Measurements from ENCODE around the gene KCNK5.

The KCNK5 gene

DNA sequence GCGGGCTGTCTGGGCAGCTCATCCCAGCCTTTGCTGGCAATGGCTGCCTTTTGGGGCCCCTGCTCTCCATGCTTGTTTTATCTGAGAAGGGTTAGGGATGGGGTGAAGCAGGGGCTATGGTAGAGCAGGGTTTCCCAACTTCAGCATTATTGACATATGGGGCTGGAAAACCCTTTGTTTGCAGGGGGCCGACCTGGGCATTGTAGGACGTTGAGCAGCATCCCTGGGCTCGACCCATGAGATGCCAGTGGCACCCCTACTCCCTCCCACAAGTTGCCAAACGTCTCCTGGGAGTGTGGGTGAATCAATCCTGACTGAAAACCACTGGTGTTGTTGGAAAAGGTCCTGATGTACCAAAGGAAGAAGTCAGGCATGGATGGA is 56.9 kb downstream of the KCNK5 start:
- H3K36me3 ChIP-seq (ENCODE audit: insufficient read depth, low read length): no peaks in the 10 kb centered on the region
- no peaks in the 10 kb centered on the region for H3K9me3 ChIP-seq (ENCODE audit: low read depth, low read length)
- DNase-seq (ENCODE audit: low read depth, low spot score): no peak
- H3K27ac ChIP-seq: no peak overlapping the region
- H3K9ac ChIP-seq (ENCODE audit: insufficient read length): no peak overlapping the region
- no peak for TF ChIP-seq EZH2 (IDR thresholded peaks at IDR 0.05)
- TF ChIP-seq POLR2AphosphoS5 (IDR thresholded peaks at IDR 0.05; ENCODE audit: borderline replicate concordance, low read depth, low read length): no peak
- no peak for TF ChIP-seq FOXP2 (optimal IDR thresholded peaks at IDR 0.05; ENCODE audit: control extremely low read depth, extremely low read length, insufficient read depth)
- H3K4me3 ChIP-seq: no peak overlapping the region

DNA sequence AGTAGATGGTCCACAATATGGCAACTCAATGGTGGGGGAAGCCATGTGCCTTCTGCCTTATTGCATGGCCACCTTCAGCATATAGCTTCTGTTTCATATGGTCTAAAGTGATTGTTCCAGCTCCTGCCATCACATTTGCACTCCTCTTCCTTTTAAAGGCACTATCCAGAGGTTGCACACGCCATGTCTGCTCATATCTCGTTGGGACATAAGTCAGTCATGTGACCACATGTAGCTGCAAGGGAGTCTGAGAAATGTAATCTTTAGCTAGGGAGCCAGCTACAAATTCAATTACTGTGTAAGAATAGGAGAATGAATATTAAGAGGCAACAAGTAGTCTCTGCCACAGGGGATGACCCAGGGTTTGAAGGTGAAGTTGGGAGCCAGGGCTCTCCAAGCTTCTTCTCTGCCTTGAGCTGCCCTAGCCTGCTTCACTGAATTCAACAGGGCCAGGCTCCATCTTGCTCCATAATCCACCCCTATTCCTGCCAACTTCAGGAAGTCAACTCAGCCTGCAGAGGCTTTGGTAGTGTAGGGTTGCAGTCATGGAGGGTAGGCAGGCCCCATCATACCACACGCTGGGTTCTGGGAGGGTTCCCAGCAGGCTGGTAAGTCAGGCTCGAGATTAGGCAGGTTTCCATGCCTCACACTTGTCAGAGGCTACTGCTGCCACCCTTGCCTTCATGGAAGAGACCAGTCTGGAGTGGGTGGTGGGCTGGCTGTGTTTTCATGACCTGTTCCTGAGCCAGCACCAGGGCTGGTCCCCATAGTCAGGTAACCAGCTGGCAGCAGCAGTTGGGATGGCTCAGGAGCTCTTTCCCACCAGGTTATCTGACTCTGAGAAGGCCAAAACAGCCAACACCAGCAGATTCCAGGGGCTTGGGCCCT is 57.5 kb downstream of the KCNK5 start:
- Histone ChIP-seq H3K36me3 (ENCODE audit: insufficient read depth, low read length) (no peaks in the 10 kb centered on the region), H3K27ac (no peak overlapping the region), H3K9me3 (ENCODE audit: low read depth, low read length) (no peaks in the 10 kb centered on the region), H3K9ac (ENCODE audit: insufficient read length) (no peak overlapping the region), H3K4me3 (no peak overlapping the region)
- no peak for DNase-seq (ENCODE audit: low read depth, low spot score)
- TF ChIP-seq EZH2 (IDR thresholded peaks at IDR 0.05) (no peak), FOXP2 (optimal IDR thresholded peaks at IDR 0.05; ENCODE audit: control extremely low read depth, extremely low read length, insufficient read depth) (no peak), POLR2AphosphoS5 (IDR thresholded peaks at IDR 0.05; ENCODE audit: borderline replicate concordance, low read depth, low read length) (no peak)

- Histone ChIP-seq H3K27ac (no peak overlapping the region), H3K4me3 (no peak overlapping the region), H3K9ac (ENCODE audit: insufficient read length) (no peak overlapping the region), H3K9me3 (ENCODE audit: low read depth, low read length) (no peaks in the 10 kb centered on the region), H3K36me3 (ENCODE audit: insufficient read depth, low read length) (no peaks in the 10 kb centered on the region)
- TF ChIP-seq EZH2 (IDR thresholded peaks at IDR 0.05): no peak
- TF ChIP-seq FOXP2 (optimal IDR thresholded peaks at IDR 0.05; ENCODE audit: control extremely low read depth, extremely low read length, insufficient read depth): no peak
- no peak for TF ChIP-seq POLR2AphosphoS5 (IDR thresholded peaks at IDR 0.05; ENCODE audit: borderline replicate concordance, low read depth, low read length)
- DNase-seq (ENCODE audit: low read depth, low spot score): no peak
Observed at GRCh38 chr6:39170860-39171259, 58.4 kb downstream of the KCNK5 start.

- no peak for TF ChIP-seq EZH2 (IDR thresholded peaks at IDR 0.05)
- TF ChIP-seq FOXP2 (optimal IDR thresholded peaks at IDR 0.05; ENCODE audit: control extremely low read depth, extremely low read length, insufficient read depth): no peak
- TF ChIP-seq POLR2AphosphoS5 (IDR thresholded peaks at IDR 0.05; ENCODE audit: borderline replicate concordance, low read depth, low read length): no peak
- no peak overlapping the region for H3K27ac ChIP-seq
Observed at GRCh38 chr6:39170389-39170788, 58.9 kb downstream of the KCNK5 start.

DNA sequence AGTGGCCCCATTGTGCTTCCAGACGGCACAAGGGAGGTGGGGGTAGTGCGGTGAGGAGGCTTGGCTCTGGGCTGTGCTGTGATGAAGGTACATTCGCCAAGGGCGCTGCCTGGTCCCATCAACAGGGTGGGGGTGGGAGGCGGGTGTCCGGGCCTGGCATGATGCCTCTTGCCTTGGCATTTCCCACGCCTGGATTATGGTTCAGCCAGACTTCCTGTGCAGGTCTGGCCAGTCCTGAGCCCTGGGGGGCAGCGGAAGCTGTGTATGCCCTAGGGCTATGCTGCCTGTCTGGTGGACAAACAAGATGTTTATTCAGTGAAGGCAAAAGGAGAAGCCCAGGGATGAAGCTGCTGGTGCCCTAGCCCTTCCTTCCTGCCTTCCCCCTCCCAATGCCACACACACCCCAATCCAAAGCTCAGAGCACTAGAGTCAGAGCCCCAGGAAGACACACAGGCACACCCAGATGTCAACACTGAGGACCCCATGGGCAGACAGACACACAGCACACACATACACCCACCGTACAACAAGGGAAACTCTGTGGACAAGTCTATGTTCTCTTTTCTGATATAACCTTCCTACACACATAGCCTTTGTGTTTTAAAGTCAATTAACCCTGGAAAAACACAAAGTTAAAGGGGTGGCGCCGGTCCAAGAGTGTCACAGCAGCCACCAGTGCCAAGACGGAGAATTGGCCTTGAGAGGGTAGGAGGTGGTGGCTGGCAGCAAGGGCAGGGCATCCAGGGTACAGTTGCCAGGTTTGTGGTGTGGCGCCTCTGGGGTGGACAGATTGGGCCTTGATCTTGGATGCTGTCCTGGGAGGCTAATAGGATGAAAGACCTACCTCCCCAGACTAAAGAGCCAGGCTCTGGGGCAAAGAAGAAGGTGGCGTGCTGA is 59.6 kb downstream of the KCNK5 start:
- DNase-seq (ENCODE audit: low read depth, low spot score): no peak
- Histone ChIP-seq H3K4me3 (no peak overlapping the region), H3K36me3 (ENCODE audit: insufficient read depth, low read length) (no peaks in the 10 kb centered on the region)

More at GRCh38 chr6:39170389-39170788, 58.9 kb downstream of the KCNK5 start:
- no peak overlapping the region for H3K9ac ChIP-seq (ENCODE audit: insufficient read length)
- no peaks in the 10 kb centered on the region for H3K9me3 ChIP-seq (ENCODE audit: low read depth, low read length)
- no peak for DNase-seq (ENCODE audit: low read depth, low spot score)
- H3K4me3 ChIP-seq: no peak overlapping the region
- no peaks in the 10 kb centered on the region for H3K36me3 ChIP-seq (ENCODE audit: insufficient read depth, low read length)

GRCh38 chr6:39167866-39168625 is 61.2 kb downstream of the KCNK5 start:
- Histone ChIP-seq H3K9ac (ENCODE audit: insufficient read length) (no peak overlapping the region), H3K9me3 (ENCODE audit: low read depth, low read length) (no peaks in the 10 kb centered on the region), H3K4me3 (no peak overlapping the region), H3K36me3 (ENCODE audit: insufficient read depth, low read length) (no peaks in the 10 kb centered on the region), H3K27ac (no peak overlapping the region)
- no peak for DNase-seq (ENCODE audit: low read depth, low spot score)
- TF ChIP-seq POLR2AphosphoS5 (IDR thresholded peaks at IDR 0.05; ENCODE audit: borderline replicate concordance, low read depth, low read length) (no peak), FOXP2 (optimal IDR thresholded peaks at IDR 0.05; ENCODE audit: control extremely low read depth, extremely low read length, insufficient read depth) (no peak), EZH2 (IDR thresholded peaks at IDR 0.05) (no peak)

More for the DNA sequence above, 59.6 kb downstream of the KCNK5 start:
- no peak for TF ChIP-seq FOXP2 (optimal IDR thresholded peaks at IDR 0.05; ENCODE audit: control extremely low read depth, extremely low read length, insufficient read depth)
- no peak for TF ChIP-seq POLR2AphosphoS5 (IDR thresholded peaks at IDR 0.05; ENCODE audit: borderline replicate concordance, low read depth, low read length)
- no peak for TF ChIP-seq EZH2 (IDR thresholded peaks at IDR 0.05)
- Histone ChIP-seq H3K9me3 (ENCODE audit: low read depth, low read length) (no peaks in the 10 kb centered on the region), H3K9ac (ENCODE audit: insufficient read length) (no peak overlapping the region), H3K27ac (no peak overlapping the region)

DNA sequence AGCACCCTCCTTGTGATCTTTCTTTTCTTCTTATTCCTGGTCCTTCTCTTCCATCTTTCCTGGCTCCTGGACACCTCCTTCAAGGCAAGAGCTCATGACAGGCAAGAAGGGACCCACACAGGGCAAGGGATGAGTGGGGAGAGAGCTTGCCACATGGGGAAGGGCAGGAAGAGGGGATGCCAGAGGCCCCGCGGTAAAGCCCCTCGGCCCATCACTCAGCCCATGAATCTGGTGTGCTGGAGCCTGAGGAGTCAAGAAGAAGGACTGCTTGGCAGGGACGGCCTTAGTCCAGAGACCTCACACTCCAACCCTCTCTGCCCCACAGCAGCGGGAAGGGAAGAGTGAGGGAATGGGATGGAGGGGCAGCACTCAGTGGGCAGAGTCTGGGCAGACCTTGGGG is 62.0 kb downstream of the KCNK5 start:
- TF ChIP-seq FOXP2 (optimal IDR thresholded peaks at IDR 0.05; ENCODE audit: control extremely low read depth, extremely low read length, insufficient read depth) (no peak), POLR2AphosphoS5 (IDR thresholded peaks at IDR 0.05; ENCODE audit: borderline replicate concordance, low read depth, low read length) (no peak), EZH2 (IDR thresholded peaks at IDR 0.05) (no peak)
- H3K4me3 ChIP-seq: no peak overlapping the region

More for the DNA sequence above, 62.0 kb downstream of the KCNK5 start:
- Histone ChIP-seq H3K9me3 (ENCODE audit: low read depth, low read length) (no peaks in the 10 kb centered on the region), H3K36me3 (ENCODE audit: insufficient read depth, low read length) (no peaks in the 10 kb centered on the region), H3K27ac (no peak overlapping the region), H3K9ac (ENCODE audit: insufficient read length) (no peak overlapping the region)
- DNase-seq (ENCODE audit: low read depth, low spot score): no peak
